ENCODE results near the gene NRCAM.
A peak's percentile ranks its signal among the peaks of the same experiment; 100 is the strongest.
"Not testable (repeated sequence)": the region's sequence is repeated elsewhere in the genome, so short reads cannot be mapped to it uniquely, and the experiment has no call there.

The NRCAM gene

DNA sequence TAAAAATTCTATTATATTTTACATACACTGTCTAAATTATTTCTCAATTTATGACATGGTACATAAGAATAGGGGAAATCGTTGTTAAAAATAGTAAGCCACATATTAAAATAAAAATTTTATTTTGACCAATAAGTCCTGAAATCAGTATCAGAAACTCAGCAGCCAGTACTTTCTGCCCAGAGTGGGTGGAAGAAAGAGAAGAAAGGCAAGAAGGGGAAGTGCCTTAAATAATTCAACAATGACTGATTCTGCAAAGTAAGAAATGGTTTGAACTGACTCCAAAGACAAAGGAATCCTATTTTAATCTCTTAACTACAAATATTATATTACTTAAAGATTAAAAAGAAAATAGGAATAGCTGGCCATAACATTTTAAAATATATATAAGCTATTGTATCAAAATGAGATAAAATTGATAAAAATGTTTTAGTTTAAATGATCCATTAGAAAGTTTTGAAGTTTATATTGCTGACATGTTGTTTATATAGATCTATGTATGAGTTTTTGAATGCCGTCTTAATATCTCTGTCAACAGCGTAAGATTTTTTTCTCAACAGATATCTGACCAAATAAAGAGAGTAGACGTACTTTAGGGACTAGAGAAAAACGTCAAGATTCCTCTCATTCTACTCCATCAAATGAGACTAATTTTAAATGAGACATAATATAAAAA, 30.2 kb upstream of the NRCAM start:
- FAIRE-seq: no peak

GRCh38 chr7:108484137-108484536, 27.9 kb upstream of the NRCAM start:
- no peak for DNase-seq (ENCODE audit: insufficient read length, low spot score)
- FAIRE-seq: no peak
- no peak for TF ChIP-seq POLR2AphosphoS5 (IDR thresholded peaks at IDR 0.05; ENCODE audit: low read depth, low read length)
- TF ChIP-seq POU2F2 (IDR thresholded peaks at IDR 0.05; ENCODE audit: low read depth, low read length): no peak
- TF ChIP-seq SPI1 (IDR thresholded peaks at IDR 0.05; ENCODE audit: low read depth, low read length): no peak
- no peak for TF ChIP-seq PAX5 (IDR thresholded peaks at IDR 0.05; ENCODE audit: insufficient read depth, low read length, severe bottlenecking)
- no peak for TF ChIP-seq TAF1 (IDR thresholded peaks at IDR 0.05; ENCODE audit: low read depth, low read length)
- TF ChIP-seq POLR2A (IDR thresholded peaks at IDR 0.05; ENCODE audit: low read depth, low read length): no peak

More for the DNA sequence above, 30.2 kb upstream of the NRCAM start:
- no peak for DNase-seq (ENCODE audit: insufficient read length, low spot score)
- TF ChIP-seq POU2F2 (IDR thresholded peaks at IDR 0.05; ENCODE audit: low read depth, low read length) (no peak), SPI1 (IDR thresholded peaks at IDR 0.05; ENCODE audit: low read depth, low read length) (peak; percentile 91)

GRCh38 chr7:108480311-108480710, 24.1 kb upstream of the NRCAM start:
- DNase-seq (ENCODE audit: insufficient read length, low spot score): no peak
- no peak for FAIRE-seq
- TF ChIP-seq SPI1 (IDR thresholded peaks at IDR 0.05; ENCODE audit: low read depth, low read length): no peak
- no peak for TF ChIP-seq POLR2A (IDR thresholded peaks at IDR 0.05; ENCODE audit: low read depth, low read length)
- no peak for TF ChIP-seq POLR2AphosphoS5 (IDR thresholded peaks at IDR 0.05; ENCODE audit: low read depth, low read length)
- TF ChIP-seq PAX5 (IDR thresholded peaks at IDR 0.05; ENCODE audit: insufficient read depth, low read length, severe bottlenecking): no peak
- TF ChIP-seq TAF1 (IDR thresholded peaks at IDR 0.05; ENCODE audit: low read depth, low read length): no peak
- TF ChIP-seq POU2F2 (IDR thresholded peaks at IDR 0.05; ENCODE audit: low read depth, low read length): no peak

- TF ChIP-seq POLR2A (IDR thresholded peaks at IDR 0.05; ENCODE audit: low read depth, low read length): no peak
- TF ChIP-seq PAX5 (IDR thresholded peaks at IDR 0.05; ENCODE audit: insufficient read depth, low read length, severe bottlenecking): no peak
- no peak for TF ChIP-seq POLR2AphosphoS5 (IDR thresholded peaks at IDR 0.05; ENCODE audit: low read depth, low read length)
- TF ChIP-seq POU2F2 (IDR thresholded peaks at IDR 0.05; ENCODE audit: low read depth, low read length): no peak
- DNase-seq (ENCODE audit: insufficient read length, low spot score) (no peak), FAIRE-seq (no peak)
These were observed 23.5 kb upstream of the NRCAM start for GRCh38 chr7:108479751-108480150.

GRCh38 chr7:108479118-108479517, 22.9 kb upstream of the NRCAM start:
- peak; percentile 9 for FAIRE-seq
- TF ChIP-seq SPI1 (IDR thresholded peaks at IDR 0.05; ENCODE audit: low read depth, low read length): no peak
- no peak for TF ChIP-seq TAF1 (IDR thresholded peaks at IDR 0.05; ENCODE audit: low read depth, low read length)
- no peak for TF ChIP-seq POLR2A (IDR thresholded peaks at IDR 0.05; ENCODE audit: low read depth, low read length)
- TF ChIP-seq POLR2AphosphoS5 (IDR thresholded peaks at IDR 0.05; ENCODE audit: low read depth, low read length): no peak
- TF ChIP-seq POU2F2 (IDR thresholded peaks at IDR 0.05; ENCODE audit: low read depth, low read length): no peak
- no peak for TF ChIP-seq PAX5 (IDR thresholded peaks at IDR 0.05; ENCODE audit: insufficient read depth, low read length, severe bottlenecking)
- no peak for DNase-seq (ENCODE audit: insufficient read length, low spot score)

DNA sequence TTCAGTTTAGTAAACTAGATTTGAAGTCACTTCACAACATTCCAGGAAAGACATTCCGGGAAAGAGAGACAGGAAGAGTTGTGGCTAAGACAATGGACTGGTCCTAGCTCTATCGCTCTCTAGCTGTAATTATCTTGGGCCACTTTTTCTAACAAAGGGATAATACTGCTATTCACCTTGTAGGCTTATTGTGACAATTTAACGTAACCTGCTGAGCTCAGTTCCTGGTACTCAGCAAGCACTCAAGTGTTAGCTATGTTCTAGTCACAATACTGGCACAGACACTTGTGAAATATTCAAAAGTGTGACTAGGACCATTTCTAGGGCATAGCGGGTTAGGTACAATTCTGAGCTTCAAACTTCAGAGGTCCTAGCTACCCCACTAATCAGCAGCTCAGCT, 12.0 kb upstream of the NRCAM start:
- FAIRE-seq (no peak), DNase-seq (ENCODE audit: insufficient read length, low spot score) (no peak)
- TF ChIP-seq POLR2AphosphoS5 (IDR thresholded peaks at IDR 0.05; ENCODE audit: low read depth, low read length) (no peak), POLR2A (IDR thresholded peaks at IDR 0.05; ENCODE audit: low read depth, low read length) (no peak), PAX5 (IDR thresholded peaks at IDR 0.05; ENCODE audit: insufficient read depth, low read length, severe bottlenecking) (no peak), TAF1 (IDR thresholded peaks at IDR 0.05; ENCODE audit: low read depth, low read length) (no peak), SPI1 (IDR thresholded peaks at IDR 0.05; ENCODE audit: low read depth, low read length) (no peak), POU2F2 (IDR thresholded peaks at IDR 0.05; ENCODE audit: low read depth, low read length) (no peak)

- FAIRE-seq (no peak), DNase-seq (ENCODE audit: insufficient read length, low spot score) (no peak)
- TF ChIP-seq SPI1 (IDR thresholded peaks at IDR 0.05; ENCODE audit: low read depth, low read length) (no peak), POU2F2 (IDR thresholded peaks at IDR 0.05; ENCODE audit: low read depth, low read length) (no peak), TAF1 (IDR thresholded peaks at IDR 0.05; ENCODE audit: low read depth, low read length) (no peak), POLR2AphosphoS5 (IDR thresholded peaks at IDR 0.05; ENCODE audit: low read depth, low read length) (no peak), POLR2A (IDR thresholded peaks at IDR 0.05; ENCODE audit: low read depth, low read length) (no peak), PAX5 (IDR thresholded peaks at IDR 0.05; ENCODE audit: insufficient read depth, low read length, severe bottlenecking) (no peak)
These were observed 11.2 kb upstream of the NRCAM start for GRCh38 chr7:108467391-108467790.

- FAIRE-seq: peak; percentile 23
- not testable (repeated sequence) for DNase-seq (ENCODE audit: insufficient read length, low spot score)
These were observed 10.1 kb upstream of the NRCAM start for GRCh38 chr7:108466322-108466721.

DNA sequence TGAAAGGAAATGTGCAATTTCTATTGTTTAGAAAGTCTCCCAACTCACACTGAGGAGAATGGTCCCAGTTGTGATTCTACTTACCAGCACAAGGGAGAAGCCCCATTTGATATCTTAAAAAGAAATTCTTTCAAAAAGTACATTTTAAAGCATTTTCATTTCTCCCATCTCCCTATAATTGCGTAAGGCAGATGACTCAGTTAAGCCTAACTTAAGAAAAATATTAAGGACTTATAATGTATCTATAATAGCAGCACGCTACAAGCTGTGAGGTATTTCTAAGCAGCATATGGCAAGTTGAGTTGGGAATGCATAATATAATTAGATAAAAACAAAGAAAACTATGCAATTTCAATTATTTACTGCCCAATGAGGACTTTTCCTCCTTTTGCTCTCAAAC, 8.5 kb upstream of the NRCAM start:
- no peak for FAIRE-seq
- TF ChIP-seq POU2F2 (IDR thresholded peaks at IDR 0.05; ENCODE audit: low read depth, low read length): no peak
- no peak for TF ChIP-seq POLR2A (IDR thresholded peaks at IDR 0.05; ENCODE audit: low read depth, low read length)
- no peak for TF ChIP-seq SPI1 (IDR thresholded peaks at IDR 0.05; ENCODE audit: low read depth, low read length)
- TF ChIP-seq POLR2AphosphoS5 (IDR thresholded peaks at IDR 0.05; ENCODE audit: low read depth, low read length): no peak
- TF ChIP-seq TAF1 (IDR thresholded peaks at IDR 0.05; ENCODE audit: low read depth, low read length): no peak
- no peak for TF ChIP-seq PAX5 (IDR thresholded peaks at IDR 0.05; ENCODE audit: insufficient read depth, low read length, severe bottlenecking)
- DNase-seq (ENCODE audit: insufficient read length, low spot score): no peak

DNA sequence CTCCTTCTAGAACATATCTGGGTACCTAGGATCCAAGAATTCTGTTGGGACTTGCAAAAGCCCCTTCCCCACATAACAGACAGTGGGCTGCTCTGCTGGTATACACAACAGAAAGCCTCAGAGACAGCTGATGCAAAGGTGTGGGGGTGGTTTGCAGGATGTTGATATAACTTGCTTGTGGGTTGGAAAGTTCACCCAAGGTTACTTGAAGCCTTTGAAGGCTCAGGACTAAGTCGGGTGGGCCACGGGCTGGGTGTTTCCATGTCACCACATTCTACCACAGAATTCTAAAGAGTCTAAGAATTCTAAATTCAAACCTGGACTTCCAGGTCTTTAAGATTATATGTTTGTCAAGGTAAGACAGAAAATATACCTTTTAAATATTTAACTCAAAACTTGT, 7.4 kb upstream of the NRCAM start:
- no peak for DNase-seq (ENCODE audit: insufficient read length, low spot score)
- FAIRE-seq: peak; percentile 31
- no peak for TF ChIP-seq PAX5 (IDR thresholded peaks at IDR 0.05; ENCODE audit: insufficient read depth, low read length, severe bottlenecking)
- no peak for TF ChIP-seq POLR2AphosphoS5 (IDR thresholded peaks at IDR 0.05; ENCODE audit: low read depth, low read length)
- no peak for TF ChIP-seq SPI1 (IDR thresholded peaks at IDR 0.05; ENCODE audit: low read depth, low read length)
- no peak for TF ChIP-seq POU2F2 (IDR thresholded peaks at IDR 0.05; ENCODE audit: low read depth, low read length)
- TF ChIP-seq POLR2A (IDR thresholded peaks at IDR 0.05; ENCODE audit: low read depth, low read length): no peak
- no peak for TF ChIP-seq TAF1 (IDR thresholded peaks at IDR 0.05; ENCODE audit: low read depth, low read length)

All from GM12891 (cell line).